ENCODE data around the gene PABPC3.

The PABPC3 gene

GRCh38 chr13:25143706-25144105, 47.8 kb downstream of the PABPC3 start:
- ATAC-seq (ENCODE audit: low read depth) (no peak), DNase-seq (ENCODE audit: low spot score) (no peak)
- Histone ChIP-seq H3K9me3 (ENCODE audit: severe bottlenecking) (no peaks in the 10 kb centered on the region), H3K4me3 (ENCODE audit: severe bottlenecking) (no peak overlapping the region), H3K27me3 (ENCODE audit: insufficient read depth, poor library complexity, severe bottlenecking) (peaks cover 18% of the 10 kb centered on the region), H3K36me3 (ENCODE audit: low read depth) (no peaks in the 10 kb centered on the region), H3K27ac (ENCODE audit: poor library complexity, severe bottlenecking) (no peak overlapping the region), H3K4me1 (ENCODE audit: insufficient read depth, poor library complexity, severe bottlenecking) (no peaks in the 10 kb centered on the region)
- TF ChIP-seq, protein P1, sequence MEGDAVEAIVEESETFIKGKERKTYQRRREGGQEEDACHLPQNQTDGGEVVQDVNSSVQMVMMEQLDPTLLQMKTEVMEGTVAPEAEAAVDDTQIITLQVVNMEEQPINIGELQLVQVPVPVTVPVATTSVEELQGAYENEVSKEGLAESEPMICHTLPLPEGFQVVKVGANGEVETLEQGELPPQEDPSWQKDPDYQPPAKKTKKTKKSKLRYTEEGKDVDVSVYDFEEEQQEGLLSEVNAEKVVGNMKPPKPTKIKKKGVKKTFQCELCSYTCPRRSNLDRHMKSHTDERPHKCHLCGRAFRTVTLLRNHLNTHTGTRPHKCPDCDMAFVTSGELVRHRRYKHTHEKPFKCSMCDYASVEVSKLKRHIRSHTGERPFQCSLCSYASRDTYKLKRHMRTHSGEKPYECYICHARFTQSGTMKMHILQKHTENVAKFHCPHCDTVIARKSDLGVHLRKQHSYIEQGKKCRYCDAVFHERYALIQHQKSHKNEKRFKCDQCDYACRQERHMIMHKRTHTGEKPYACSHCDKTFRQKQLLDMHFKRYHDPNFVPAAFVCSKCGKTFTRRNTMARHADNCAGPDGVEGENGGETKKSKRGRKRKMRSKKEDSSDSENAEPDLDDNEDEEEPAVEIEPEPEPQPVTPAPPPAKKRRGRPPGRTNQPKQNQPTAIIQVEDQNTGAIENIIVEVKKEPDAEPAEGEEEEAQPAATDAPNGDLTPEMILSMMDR (IDR thresholded peaks at IDR 0.05; ENCODE audit: poor library complexity, severe bottlenecking), result no peak

DNA sequence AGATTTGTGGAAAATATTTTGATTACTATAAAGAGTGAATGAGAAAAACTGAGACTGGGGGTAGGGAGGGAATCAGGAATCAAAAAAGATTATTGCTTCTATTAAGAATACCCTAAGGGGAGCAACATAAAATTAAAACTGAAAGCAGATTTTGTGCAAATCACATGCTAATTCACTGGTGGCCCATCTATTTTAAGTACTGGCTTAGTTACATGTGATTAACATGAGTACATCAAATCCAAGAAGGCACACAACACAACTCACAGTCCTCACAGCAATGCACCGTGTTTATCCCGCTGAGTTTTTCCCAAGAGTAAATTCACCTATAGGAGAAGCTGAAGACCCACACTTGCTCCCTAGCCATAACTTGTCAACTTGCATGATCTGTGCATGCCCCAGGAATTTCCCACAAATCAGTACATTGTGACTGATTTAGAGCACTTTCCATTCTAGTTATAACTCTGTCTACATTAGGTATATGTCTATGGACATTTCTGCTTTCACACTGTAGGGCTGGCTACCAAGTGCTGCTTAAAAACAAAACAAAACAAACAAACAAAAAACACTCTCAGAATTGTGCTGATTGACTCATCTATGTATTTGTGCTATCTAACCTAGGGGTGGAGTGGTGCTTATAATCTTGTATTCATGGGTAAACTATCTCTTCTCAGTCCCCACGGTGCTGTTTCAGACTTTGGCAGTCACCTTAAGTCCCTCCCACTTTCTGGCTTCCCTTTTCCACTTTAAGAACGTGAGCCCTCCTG, 51.9 kb downstream of the PABPC3 start:
- Histone ChIP-seq H3K4me1 (ENCODE audit: insufficient read depth, poor library complexity, severe bottlenecking) (no peaks in the 10 kb centered on the region), H3K27me3 (ENCODE audit: insufficient read depth, poor library complexity, severe bottlenecking) (peaks cover 27% of the 10 kb centered on the region), H3K9me3 (ENCODE audit: severe bottlenecking) (no peaks in the 10 kb centered on the region), H3K36me3 (ENCODE audit: low read depth) (no peaks in the 10 kb centered on the region), H3K27ac (ENCODE audit: poor library complexity, severe bottlenecking) (no peak overlapping the region), H3K4me3 (ENCODE audit: severe bottlenecking) (no peak overlapping the region)
- no peak for DNase-seq (ENCODE audit: low spot score)
- ATAC-seq (ENCODE audit: low read depth), result no peak
- TF ChIP-seq, protein P1 (IDR thresholded peaks at IDR 0.05; ENCODE audit: poor library complexity, severe bottlenecking), result no peak

- H3K27me3 ChIP-seq (ENCODE audit: insufficient read depth, poor library complexity, severe bottlenecking), result peaks cover 27% of the 10 kb centered on the region
- no peaks in the 10 kb centered on the region for H3K9me3 ChIP-seq (ENCODE audit: severe bottlenecking)
- DNase-seq (ENCODE audit: low spot score) (no peak), ATAC-seq (ENCODE audit: low read depth) (no peak)
- no peaks in the 10 kb centered on the region for H3K4me1 ChIP-seq (ENCODE audit: insufficient read depth, poor library complexity, severe bottlenecking)
- H3K36me3 ChIP-seq (ENCODE audit: low read depth), result no peaks in the 10 kb centered on the region
- TF ChIP-seq, protein P1 (IDR thresholded peaks at IDR 0.05; ENCODE audit: poor library complexity, severe bottlenecking), result no peak
- H3K4me3 ChIP-seq (ENCODE audit: severe bottlenecking), result no peak overlapping the region
- H3K27ac ChIP-seq (ENCODE audit: poor library complexity, severe bottlenecking), result no peak overlapping the region
Measured at GRCh38 chr13:25148402-25148771, 52.5 kb downstream of the PABPC3 start.

Measured in RWPE2 (cell line).